GM12872 (cell line): ENCODE data around the gene OPRM1.
A peak's percentile ranks its signal among the peaks of the same experiment; 100 is the strongest.

ENCODE experiments used
- TF ChIP-seq, protein P1 (sequence below): IDR thresholded peaks from 3 replicates; pipeline ENCODE4 v1.5.1; 2011; ENCODE audit warnings: low read depth, mild to moderate bottlenecking, low read length, moderate library complexity; ENCODE audit not compliant: insufficient read depth

Gene OPRM1

GRCh38 chr6:154276810-154277628 lies 238.0 kb downstream of the OPRM1 start:
- TF ChIP-seq, protein P1, sequence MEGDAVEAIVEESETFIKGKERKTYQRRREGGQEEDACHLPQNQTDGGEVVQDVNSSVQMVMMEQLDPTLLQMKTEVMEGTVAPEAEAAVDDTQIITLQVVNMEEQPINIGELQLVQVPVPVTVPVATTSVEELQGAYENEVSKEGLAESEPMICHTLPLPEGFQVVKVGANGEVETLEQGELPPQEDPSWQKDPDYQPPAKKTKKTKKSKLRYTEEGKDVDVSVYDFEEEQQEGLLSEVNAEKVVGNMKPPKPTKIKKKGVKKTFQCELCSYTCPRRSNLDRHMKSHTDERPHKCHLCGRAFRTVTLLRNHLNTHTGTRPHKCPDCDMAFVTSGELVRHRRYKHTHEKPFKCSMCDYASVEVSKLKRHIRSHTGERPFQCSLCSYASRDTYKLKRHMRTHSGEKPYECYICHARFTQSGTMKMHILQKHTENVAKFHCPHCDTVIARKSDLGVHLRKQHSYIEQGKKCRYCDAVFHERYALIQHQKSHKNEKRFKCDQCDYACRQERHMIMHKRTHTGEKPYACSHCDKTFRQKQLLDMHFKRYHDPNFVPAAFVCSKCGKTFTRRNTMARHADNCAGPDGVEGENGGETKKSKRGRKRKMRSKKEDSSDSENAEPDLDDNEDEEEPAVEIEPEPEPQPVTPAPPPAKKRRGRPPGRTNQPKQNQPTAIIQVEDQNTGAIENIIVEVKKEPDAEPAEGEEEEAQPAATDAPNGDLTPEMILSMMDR = peak; percentile 45; the same call in 2 of the 3 replicates

- TF ChIP-seq, protein P1 = no peak
Measured at GRCh38 chr6:154277629-154278017, 238.6 kb downstream of the OPRM1 start.

- TF ChIP-seq, protein P1 = no peak
Measured at GRCh38 chr6:154280521-154280920, 241.5 kb downstream of the OPRM1 start.

- TF ChIP-seq, protein P1 = no peak
Measured at GRCh38 chr6:154284313-154284853, 245.3 kb downstream of the OPRM1 start.

GRCh38 chr6:154285826-154286225 lies 246.8 kb downstream of the OPRM1 start:
- TF ChIP-seq, protein P1 = no peak

DNA sequence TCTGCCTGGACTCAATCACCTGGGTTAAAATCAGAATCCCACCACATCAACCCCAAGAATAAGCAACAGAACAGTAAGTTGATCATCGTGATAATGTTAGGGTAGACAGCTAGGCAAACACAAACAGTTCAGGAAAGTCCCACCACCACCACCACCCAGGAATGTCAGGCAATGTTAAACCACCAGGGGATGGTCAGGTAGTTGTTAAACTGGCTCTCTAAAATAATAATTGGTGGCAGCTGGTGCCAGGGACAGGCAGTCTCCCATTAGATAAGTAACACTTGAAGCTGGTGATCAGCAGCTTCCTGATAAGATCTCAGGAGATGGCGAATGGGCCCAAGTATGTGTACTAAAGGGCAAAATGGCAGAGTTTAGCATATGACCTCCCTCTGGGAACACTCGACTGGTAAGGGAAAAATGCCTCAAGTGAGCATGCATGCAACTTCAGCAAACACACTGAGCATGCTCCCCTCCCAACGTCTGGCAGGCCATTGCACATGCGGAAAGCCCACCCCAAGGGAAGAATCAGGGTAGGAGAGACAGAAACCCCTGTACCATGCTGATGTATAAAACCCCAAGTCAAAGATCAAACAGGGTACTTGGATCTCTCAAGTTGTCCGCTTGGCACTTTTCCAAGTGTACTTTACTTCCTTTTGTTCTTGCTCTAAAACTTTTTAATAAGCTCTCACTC lies 250.9 kb downstream of the OPRM1 start:
- TF ChIP-seq, protein P1 = peak; percentile 31; the same call in 1 of the 3 replicates

GRCh38 chr6:154292066-154292465 lies 253.0 kb downstream of the OPRM1 start:
- TF ChIP-seq, protein P1 = no peak
